HG03045 (cell line): ENCODE results near the gene SLC27A6.
"Not testable (repeated sequence)": the region's sequence is repeated elsewhere in the genome, so short reads cannot be mapped to it uniquely, and the experiment has no call there.

Source experiments
- ATAC-seq: cut with Tn5 transposase; IDR thresholded peaks from one replicate; pipeline ENCODE4 v1.9.1; 2021; ENCODE audit warnings: mild to moderate bottlenecking, moderate library complexity; ENCODE audit not compliant: unreplicated experiment

Gene SLC27A6, protein sequence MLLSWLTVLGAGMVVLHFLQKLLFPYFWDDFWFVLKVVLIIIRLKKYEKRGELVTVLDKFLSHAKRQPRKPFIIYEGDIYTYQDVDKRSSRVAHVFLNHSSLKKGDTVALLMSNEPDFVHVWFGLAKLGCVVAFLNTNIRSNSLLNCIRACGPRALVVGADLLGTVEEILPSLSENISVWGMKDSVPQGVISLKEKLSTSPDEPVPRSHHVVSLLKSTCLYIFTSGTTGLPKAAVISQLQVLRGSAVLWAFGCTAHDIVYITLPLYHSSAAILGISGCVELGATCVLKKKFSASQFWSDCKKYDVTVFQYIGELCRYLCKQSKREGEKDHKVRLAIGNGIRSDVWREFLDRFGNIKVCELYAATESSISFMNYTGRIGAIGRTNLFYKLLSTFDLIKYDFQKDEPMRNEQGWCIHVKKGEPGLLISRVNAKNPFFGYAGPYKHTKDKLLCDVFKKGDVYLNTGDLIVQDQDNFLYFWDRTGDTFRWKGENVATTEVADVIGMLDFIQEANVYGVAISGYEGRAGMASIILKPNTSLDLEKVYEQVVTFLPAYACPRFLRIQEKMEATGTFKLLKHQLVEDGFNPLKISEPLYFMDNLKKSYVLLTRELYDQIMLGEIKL

GRCh38 chr5:128965011-128965637, at the start of gene SLC27A6:
TSS of gene SLC27A6 (plus strand) at chr5:128965488. CDS start at chr5:128966138, 650 bp downstream.
- ATAC-seq: no peak

GRCh38 chr5:128919542-128919941, 45.7 kb upstream of the SLC27A6 start:
- ATAC-seq: no peak

GRCh38 chr5:128920345-128921215, 44.7 kb upstream of the SLC27A6 start:
- ATAC-seq: no peak

DNA sequence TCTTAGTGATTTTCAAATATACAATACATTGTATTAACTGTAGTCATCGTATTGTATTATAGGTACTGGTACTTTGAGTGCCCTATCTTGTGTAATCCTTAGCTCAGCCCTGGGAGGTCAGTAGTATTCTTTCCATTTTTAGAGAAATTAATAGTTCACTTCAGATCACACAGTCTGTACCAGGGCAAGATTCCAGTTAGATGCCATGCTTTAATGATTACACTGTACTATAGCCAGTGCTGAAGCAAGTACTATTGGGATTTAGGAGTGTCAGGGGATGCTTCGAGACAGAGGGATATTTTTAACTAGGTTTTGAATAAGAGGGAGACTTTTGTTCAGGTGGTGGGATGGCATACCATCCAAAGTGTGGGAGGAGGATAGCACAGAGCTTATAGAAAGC, 41.0 kb upstream of the SLC27A6 start:
- no peak for ATAC-seq

GRCh38 chr5:128925973-128926372, 39.3 kb upstream of the SLC27A6 start:
- ATAC-seq: no peak

GRCh38 chr5:128927644-128928043, 37.6 kb upstream of the SLC27A6 start:
- no peak for ATAC-seq

DNA sequence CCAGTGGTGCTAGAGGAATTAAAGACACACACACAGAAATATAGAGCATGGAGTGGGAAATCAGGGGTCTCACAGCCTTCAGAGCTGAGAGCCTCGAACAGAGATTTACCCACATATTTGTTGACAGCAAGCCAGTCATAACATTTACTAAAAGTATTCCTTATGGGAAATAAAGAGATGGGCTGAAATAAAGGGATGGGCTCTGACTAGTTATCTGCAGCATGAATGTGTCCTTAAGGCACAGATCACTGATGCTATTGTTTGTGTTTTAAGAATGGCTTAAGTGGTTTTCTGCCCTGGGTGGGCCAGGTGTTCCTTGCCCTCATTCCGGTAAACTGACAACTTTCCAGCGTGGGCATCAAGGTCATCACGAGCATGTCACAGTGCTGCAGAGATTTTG, 33.1 kb upstream of the SLC27A6 start:
- not testable (repeated sequence) for ATAC-seq

GRCh38 chr5:128943100-128943499, 22.2 kb upstream of the SLC27A6 start:
- ATAC-seq: not testable (repeated sequence)

- no peak for ATAC-seq
Measured at GRCh38 chr5:128949847-128950546, 15.3 kb upstream of the SLC27A6 start.

DNA sequence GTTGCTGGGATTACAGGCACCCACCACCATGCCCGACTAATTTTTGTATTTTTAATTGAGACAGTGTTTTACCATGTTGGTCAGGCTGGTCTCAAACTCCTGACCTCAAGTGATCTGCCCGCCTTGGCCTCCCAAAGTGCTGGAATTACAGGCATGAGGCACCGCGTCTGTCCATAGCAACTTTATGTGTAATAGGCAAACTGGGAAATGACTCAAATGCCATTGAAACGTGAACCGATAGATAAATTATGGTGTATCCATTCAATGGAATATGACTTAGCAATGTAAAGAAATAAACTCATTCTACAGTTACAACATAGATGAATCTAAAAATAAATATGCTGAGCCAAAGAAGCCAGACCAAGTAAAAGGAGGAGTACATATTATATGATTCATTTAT, 14.0 kb upstream of the SLC27A6 start:
- ATAC-seq: not testable (repeated sequence)

GRCh38 chr5:128956164-128956563, 9.1 kb upstream of the SLC27A6 start:
- no peak for ATAC-seq

GRCh38 chr5:128962211-128962610, 3.1 kb upstream of the SLC27A6 start:
- no peak for ATAC-seq

GRCh38 chr5:128965638-128966302, 482 bp downstream of the SLC27A6 start:
- ATAC-seq: no peak

DNA sequence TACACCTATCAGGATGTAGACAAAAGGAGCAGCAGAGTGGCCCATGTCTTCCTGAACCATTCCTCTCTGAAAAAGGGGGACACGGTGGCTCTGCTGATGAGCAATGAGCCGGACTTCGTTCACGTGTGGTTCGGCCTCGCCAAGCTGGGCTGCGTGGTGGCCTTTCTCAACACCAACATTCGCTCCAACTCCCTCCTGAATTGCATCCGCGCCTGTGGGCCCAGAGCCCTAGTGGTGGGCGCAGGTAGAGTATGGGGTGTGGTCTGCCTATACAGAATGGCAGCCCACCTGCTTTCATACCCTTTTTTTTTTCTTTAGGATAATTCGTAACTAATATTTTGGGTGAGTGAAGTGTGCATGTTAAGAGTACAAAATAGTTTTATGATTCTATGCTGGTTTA, 1.1 kb downstream of the SLC27A6 start:
- no peak for ATAC-seq

- ATAC-seq: no peak
Measured at GRCh38 chr5:128966846-128967245, 1.6 kb downstream of the SLC27A6 start.

- no peak for ATAC-seq
Measured at GRCh38 chr5:128973244-128973643, 8.0 kb downstream of the SLC27A6 start.

DNA sequence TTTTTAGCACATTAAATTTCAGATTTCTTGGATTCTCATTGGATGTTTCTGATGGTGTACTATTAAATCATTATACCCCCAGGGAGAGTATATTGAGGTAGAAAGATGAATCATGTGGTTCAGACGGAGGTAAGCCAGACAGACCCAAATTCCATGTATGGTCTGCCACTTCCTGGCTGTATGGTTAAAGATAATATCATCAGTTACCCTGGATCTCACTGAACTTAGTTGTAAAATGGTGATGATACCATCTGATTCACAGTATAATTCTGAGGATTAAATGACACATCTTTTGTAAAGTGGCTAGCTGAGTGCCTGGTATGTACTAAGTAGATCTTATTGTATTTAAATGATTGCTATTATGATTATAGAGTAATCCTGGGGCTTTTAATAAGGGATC, 9.3 kb downstream of the SLC27A6 start:
- ATAC-seq: no peak

DNA sequence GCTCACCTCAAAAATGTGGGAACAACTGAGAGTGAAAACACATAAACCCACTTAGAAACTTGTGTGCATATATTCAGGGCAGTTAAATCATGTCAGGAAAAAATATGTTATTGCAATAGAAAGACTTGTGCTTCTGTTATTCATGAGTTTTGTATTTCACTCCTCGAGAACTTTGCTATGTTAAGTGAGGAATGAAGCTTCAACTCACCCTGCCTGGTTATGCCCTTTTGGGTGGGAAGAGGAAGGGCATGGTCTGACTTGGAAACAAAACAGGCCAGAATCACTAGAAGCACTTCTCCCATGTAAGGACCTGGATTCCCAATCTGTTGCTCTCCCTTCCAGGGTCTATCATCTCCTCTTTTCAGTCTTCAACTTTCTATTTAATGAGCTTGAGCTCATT, 14.5 kb downstream of the SLC27A6 start:
- no peak for ATAC-seq

GRCh38 chr5:128980917-128981316, 15.6 kb downstream of the SLC27A6 start:
- ATAC-seq: no peak

DNA sequence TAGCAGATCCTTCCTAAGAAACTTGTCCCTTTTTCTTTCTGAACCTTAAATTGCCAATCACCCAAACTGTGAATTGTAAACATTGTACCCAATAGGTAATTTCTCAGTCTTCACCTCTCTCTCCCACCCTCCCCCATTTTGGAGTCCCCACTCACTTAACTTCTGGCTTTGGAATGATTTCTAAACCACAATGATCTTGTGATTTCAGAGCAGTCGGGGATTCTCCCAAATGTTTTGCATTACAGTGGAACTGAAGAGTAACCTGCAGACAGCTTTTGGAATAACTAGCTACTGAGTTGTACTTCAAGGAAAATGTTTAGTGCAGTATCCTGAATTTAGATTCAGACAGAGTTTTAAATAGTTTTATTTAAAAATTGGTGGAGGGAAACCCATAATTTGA, 19.2 kb downstream of the SLC27A6 start:
- ATAC-seq: no peak
